NCI-H2196 treated with DMSO at 0.1 percent for 48 hours (cell line): ENCODE data around the gene TCF7L2.
"Not testable (repeated sequence)": the region's sequence is repeated elsewhere in the genome, so short reads cannot be mapped to it uniquely, and the experiment has no call there.

ENCODE experiments used
- DNase-seq: peaks from one replicate; lab custom pipeline; 2025; ENCODE audit not compliant: unreplicated experiment; lab: John Stamatoyannopoulos, UW

Gene TCF7L2

DNA sequence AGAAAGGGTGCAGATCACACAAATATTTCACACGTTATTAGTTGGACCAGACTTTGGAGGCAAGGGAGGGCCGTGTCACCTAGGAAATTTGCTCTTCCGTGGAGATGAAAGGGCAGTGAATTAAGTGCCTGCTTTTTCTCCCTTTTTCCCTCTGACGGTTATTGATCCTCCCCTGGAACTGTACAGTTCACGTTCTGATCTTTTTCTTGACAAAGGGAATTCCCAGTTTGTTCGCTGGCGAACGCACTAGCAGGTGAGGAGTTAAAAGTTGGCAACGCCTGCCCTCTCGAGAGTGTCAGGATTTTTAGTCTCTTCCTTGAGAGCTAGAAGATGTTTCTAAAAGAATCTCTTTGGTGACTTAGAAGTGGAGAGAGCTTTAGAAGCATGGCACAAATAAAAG lies 111.5 kb downstream of the TCF7L2 start:
- DNase-seq: no peak

DNA sequence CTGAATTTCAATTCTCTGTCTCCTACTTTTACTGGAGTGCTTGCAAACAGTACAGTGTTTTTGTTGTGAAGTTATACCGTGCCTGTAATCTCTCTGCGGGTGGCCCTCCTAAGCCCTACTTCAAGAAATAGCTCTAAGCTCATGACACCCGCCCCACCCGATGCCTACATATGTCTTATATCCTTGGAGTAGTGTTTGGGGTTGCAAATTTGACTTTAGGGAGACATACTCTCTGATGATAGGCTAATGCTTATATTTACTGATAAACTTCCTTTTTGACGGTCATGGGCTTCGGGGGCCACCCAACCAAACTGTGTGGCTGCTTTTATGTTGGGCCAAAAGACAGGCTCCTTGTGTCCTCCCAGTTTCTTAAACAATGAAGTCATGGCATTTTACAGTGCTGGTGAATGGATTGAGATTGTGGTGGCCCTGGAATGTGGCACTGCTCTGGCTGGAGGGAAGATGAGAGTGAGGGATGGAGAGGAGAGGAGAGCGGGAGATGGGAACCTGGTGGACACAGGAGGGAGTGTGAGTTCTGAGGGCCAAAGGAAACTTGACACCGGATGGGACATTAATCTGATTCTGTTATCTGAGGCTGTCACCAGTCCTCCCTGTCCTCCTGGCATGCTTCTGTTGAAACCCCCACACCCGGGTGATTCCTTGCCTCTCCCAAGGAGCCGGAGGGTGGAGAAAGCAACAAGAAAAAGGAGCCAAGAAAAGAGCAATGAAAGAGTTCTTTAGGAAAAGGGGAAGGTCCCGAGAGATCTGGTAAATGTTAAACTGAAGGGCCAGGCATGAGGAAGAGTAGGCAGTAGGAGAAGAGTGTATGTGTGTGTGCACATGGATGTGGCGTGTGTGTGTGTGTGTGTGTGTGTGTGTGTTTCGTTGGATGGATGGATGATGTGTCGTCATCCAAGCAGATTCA lies 113.3 kb downstream of the TCF7L2 start:
- no peak for DNase-seq

DNA sequence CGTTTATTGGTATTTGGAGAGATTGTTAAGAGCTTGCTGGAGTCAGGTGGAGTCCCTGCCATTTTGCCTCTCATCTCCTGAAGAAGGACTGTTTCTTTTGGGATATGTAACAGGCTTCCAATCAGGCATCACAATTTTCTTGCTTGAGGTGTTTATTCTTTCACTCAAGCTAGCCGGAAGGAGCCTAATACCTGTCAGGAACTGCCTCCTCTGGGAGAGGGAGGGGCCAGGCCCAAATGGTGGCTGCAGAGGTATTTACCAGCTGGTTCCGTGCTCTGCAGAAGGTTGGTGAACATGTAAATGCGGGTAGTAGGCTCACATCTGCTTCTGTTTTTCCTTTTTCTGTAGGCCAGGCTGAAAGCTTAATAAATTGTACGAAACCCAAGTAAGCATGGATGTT lies 114.0 kb downstream of the TCF7L2 start:
- no peak for DNase-seq

DNA sequence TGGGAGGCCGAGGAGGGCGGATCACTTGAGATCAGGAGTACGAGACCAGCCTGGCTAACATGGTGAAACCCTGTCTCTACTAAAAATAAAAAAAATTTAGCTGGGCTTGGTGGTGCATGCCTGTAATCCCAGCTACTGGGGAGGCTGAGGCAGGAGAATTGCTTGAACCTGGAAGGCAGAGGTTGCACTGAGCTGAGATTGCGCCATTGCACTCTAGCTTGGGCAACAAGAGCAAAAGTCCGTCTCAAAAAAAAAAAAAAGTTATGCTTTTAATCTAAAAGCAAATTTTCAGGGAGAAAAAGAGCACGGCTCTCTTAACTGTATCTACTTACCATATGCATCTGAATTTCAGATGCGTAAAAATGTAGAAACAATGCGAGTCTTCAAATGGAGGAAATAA lies 116.1 kb downstream of the TCF7L2 start:
- DNase-seq: not testable (repeated sequence)

DNA sequence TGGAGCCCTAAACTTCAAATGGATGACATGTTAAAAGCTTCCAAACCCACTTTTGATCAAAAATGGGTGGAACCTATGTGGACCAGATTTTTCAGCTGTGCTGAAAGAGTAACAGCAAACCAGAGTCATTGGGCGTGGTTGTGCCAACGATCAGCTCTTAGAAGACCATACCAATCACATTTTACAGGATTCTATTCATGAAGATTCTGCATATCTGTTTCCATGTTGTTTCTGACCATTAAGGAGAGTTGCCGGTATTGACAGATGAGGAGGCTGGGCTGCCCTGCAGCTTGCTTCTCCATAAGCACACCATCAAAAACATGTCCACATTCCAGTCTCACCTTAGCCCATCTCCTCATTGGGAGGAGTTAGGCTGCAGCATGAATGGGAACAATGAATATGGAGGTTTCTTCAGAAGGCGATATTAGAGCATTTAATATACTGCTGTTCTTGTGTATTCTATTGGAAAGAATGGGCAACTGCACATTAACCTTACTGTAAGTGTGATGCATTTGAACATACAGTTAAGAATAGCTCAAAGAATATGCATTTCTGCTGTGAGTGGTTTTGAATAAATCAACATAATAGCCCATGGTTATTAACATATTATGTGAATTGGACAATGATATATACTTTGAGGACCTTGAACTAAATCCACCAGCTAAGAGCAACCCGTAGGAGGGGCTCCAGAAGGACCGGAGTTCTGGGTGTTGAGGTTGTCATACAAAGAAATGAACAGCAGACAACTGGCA lies 116.7 kb downstream of the TCF7L2 start:
- no peak for DNase-seq

DNA sequence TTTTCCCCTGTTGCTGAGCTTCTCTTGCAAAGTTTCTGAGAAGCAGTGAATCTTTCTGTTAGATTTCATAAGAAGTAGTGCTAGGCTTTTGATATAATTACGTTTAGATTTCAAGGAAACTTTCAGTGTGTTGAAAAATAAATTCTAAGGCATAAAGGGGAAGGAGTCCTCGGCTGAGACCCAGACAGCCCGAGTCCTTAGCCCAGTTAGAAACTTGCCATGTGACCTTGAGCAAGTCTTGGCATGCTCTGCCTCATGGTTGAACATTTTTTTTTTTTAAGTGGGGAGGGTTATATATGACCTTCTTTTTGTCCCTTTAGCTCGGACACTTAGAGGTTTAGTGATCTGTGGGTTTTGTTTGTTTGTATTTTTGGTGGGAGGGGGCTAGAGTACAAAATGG lies 117.5 kb downstream of the TCF7L2 start:
- no peak for DNase-seq

DNA sequence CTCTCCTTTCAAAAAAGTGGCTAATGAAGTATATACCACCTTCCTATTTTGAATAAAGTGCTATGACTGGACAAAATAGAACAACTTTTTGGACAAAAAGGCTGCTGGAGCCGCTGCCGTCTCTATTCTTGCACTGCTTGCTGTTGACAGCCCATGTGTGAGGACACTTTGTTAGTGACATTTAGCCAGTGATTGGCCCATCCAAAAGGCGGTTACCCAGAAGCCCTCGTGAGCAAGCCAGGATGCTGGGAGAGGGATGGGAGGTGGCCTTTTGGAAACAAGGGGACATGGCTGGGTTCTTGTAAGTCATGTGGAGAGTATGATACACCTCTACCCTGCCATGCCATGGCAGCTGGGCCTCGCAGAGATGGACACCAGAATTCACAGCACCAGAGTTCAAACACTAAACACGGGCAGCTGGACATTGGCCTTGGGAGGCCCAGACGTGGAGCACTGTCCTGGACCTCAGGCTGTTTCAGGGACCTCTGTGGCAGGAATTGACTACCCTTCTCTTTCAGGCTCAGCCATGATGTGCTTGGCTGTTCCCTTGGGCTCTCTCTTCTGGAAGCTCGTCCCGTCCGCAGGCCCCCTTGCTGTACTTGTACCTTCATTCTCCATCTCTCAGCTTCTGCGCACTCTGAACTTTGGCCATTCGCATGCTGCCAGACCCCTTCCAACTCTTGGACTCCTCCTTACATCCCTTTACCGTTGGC lies 118.3 kb downstream of the TCF7L2 start:
- DNase-seq: no peak

DNA sequence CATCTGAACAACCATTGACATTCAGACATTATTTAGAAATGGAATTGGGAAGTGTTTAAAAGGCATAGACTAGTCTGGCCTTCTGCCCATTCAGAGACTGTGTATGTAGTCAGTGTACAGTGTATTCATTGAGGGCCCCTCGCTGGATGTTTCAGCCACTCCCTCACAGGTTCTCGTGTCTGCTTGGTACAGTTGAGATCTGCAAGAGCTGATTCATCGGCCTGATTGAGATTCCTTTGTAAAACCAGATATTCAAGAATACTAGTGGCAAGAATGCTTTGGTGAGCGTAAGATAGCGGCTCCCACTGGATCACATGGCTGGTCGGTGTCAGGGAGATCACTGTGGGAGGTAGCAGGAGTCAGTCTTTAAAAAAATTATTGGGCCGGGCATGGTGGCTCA lies 119.5 kb downstream of the TCF7L2 start:
- no peak for DNase-seq

DNA sequence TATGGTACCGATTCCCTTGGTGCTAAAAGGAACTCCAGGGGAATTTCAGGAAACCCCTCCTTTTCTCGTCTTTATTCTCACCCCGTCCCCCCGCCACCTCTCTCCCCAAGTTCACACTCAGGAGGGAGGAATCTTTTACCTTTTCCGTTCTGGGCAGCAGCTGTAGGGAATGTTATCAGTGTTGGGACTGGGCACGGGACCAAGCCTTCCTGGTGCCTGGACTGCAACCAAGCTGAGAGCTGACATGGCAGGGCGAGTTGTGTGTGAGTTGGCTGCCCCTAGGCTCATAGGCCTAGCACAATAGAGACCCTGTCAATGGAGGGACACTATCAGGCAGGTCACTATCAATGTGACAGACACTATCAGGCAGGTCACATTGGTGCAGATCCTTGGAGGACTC lies 121.4 kb downstream of the TCF7L2 start:
- no peak for DNase-seq

DNA sequence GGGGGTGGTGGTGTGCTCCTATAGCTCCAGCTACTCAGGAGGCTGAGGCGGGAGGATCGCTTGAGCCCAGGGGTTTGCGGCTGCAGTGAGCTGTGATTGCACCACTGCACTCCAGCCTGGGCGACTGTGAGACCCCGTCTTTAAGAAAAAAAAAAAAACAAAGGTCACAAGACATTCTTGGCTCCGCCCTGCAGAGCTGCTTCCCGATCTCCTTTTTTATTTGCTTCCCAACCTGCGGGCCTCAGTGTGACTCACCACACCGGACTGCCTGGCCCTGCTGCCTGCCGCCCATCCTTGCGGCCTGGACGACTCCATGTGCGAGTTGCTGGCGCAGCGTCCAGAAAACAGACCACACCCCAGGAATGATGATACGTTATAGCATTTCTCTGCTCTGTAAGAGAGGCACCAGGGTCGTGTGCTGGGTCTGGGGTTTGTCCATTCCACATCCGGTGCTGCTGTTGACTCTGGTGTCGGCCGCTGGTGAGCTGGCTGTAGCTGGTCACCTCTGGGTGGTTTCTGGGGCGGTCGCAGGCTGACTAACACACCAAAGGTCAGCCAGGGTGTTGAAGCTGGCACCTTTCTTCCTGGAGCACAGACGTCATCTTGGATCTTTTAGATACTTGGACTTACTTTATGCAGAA lies 123.6 kb downstream of the TCF7L2 start:
- no peak for DNase-seq

DNA sequence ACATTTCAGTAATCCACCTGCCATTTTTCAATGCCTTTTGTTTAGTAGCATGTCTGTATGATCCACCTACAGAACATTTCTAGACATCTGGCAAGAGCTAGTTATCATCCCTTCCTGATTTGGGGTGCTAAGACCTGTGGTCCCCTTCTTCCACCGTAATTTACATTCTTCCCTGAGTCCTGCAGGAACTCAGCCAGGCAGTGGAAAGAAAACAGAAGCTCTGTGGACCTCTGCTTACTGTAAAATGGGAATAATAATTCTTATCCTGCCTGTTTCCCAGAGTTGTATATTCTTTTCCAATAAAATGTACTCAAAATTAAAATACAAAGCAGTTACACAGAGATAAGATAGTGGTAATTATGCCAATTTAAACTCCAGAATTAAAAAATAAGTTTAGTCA lies 126.9 kb downstream of the TCF7L2 start:
- no peak for DNase-seq

DNA sequence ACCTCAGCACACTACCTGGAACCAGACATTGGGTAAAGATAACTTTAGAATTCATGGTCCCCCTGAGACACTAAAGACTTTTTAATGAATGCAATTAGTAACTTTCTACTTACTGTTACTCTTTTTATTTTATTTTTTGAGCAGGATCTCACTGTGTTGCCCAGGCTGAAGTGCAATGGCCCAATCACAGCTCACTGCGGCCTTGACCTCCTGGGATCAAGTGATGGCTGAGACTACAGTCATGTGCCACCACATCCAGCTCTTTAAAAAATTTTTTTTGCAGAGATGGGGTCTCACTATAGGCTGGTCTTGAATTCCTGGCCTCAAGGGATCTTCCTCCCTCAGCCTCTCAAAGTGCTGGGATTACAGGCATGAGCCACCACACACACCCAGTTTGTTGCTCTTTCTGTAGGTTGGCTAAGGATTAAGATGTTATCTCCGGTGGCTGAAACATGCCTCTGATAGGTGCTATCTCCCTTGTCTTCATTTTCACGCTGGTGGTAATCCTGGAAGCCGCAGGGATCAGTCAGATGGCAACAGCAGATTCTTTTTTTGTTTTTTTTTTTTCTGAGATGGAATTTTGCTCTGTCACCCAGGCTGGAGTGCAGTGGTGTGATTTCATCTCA lies 128.3 kb downstream of the TCF7L2 start:
- no peak for DNase-seq

DNA sequence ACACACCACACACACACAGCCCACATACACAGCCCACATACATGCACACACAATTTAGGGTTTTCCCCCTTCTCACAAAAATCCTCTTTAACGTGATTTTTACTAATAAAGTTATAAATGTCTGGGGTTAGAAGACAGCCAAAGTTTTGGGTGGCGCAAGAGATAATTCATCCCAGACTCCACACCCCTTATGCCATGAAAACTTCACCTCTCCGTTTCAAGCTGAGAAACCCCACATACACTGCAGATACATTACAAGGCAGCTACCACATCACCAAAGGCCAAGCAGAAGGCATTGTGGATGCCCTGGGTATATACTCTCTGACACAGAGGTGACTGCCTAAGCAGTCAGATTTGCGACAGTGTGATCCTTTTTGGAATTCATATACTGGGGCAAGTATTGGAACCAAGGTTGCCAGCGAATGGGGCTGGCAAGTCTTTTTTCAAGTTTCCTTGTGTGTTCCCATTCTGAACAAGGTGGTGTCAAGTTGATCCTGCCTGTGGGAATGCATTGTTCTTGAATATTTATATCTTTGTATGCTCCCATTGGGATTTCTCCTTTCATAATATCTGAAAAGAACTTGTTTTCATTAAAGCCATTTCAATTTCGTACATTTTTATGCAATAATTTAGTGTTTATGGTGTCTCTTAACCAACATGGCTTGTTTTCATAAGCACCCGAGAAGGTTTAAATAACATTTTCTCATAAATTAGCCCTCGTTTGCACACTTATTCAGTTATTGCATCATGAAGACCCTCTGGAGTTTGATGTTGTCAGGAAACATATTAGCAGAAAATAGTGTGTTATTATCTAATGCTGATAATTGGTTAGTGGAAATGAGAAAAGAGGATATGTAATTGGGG lies 130.2 kb downstream of the TCF7L2 start:
- DNase-seq: no peak

DNA sequence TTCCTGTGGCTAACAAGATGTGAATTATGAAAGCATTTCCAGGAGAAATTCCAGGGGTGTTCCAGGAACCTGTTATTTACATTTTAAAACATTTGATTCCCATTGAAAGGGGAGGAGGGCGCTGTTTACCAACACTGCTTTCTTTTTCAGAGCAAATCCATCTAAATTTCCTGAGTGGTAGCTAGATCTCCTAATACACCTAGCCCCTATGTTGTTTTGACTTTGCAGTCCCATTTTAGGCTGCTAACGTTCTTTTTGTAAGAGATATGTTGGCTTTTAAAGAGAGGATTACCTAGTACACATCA lies 130.8 kb downstream of the TCF7L2 start:
- no peak for DNase-seq

DNA sequence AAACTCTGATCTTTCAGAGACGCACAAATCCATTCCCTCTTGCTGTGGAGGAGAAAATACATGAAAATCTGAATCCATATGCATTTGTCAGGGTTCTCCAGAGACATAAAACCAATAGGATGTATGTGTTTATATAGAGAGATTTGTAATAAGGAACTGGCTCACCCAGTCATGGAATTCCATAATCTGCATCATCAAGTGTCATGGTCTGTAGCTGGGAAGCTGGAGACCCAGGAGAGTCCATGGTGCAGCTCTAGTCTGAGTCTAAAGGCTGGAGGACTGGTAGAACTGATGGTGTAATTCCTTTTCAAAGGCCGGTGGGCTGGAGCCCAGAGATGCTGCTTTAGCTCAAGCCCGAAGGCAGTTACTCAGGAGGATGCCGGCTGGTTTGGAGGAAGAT lies 134.0 kb downstream of the TCF7L2 start:
- DNase-seq: no peak

DNA sequence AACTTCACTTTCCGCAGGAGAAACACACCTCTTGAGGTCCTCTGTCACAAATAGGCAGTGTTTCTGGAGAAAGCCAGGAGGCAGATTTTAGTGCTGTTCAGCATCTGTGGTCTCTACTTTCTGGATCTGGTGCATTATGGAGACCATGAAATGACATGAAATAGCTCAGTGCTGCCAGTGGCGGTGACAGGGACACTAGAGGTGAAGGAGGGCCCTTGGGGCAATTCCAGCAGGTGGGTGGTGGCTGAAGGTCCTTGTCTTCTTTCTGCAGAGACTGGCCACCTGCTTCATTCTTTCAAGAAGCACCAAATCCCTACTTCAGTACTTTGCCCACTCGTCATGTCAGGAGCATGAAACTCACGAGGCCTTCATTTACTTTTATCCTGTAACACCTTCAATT lies 135.7 kb downstream of the TCF7L2 start:
- DNase-seq: no peak

DNA sequence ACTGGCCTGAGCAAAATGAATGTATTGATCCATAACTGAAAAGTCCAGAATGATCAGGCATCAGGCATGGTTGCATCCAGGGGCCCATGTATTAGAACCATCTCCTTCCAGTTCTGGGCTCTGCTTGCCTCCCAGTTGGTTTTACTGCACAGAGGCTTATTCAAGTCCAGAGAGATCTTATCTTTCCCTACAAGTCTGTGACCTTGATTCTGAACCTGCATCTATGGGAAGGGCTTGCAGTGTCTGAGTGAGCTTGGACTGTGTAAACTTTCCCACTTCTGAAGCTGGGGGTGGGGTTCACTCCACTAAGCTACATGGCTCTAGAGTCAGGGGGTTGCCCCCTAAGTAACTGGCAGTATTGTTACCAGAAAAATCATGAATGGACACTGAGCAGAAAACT lies 136.2 kb downstream of the TCF7L2 start:
- no peak for DNase-seq

DNA sequence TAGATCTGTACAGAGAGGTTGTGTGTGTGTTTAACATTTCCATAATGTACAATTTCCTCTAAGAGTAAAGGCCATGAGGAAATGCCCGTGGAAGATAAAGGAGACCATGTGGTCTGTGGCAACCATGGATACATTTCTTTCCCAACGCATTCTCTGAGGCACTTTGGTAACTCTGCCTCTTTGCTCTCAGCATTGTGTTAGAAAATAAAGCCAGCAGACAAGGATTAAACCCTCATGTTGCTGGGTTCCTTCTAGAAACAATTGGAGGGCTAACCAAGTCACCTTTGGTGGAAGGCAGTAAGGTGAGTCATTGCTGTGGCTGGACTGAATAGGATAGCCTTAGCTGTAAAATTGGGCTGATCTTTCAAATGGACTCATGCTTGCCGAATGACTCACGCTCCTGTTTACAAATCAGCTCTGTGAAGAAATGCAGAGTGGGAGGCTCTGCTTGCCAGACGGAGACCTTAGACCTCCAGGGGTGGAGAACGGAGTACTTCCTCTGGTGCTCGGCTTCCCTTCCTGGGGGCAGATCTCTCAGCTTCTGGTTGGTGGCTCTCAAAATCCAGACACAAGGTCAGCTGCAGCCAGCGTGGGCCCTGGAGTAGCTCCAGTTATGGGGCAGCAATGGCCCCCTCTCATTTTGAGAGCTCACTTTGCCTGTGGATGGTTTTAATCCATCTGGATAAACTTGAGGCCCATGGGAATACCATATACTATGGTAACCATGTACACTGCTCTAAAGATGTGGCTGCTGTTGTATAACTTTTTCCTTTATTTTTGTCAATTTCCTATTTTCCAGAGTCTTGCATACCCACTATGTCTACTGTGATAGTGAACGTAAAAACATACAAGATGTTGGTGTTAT lies 137.3 kb downstream of the TCF7L2 start:
- no peak for DNase-seq

DNA sequence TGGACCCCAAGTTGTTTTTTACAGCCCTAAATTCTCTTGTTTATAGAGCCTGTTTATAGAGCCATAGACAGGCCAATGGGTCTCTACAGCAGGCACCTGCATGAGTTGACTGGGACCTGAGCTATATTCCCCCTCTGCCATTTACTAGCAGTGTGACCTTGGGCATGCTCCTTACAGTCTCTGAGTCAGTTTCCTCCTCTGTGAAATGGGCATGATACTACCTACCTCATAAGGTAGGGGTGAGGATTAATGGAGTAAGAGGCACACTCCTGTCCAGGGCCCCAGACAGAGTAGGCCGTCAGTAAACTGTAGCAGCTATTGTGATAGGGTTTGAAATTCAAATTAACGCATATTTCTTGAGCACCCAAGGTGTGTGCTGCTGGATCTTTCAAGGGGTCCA lies 138.1 kb downstream of the TCF7L2 start:
- no peak for DNase-seq
